ENCODE measurements around the gene F2. TPM values are rescaled to one million over a fixed set of nuclear protein-coding genes. Genes with fewer than 3 reads are reported as not detected.
A peak's percentile ranks its signal among the peaks of the same experiment; 100 is the strongest.

The F2 gene
- total RNA-seq, 1 donor from 2014 or later: not detected

- Mint-ChIP-seq H3K27ac (no peak overlapping the region), H3K36me3 (ENCODE audit: low read depth) (peaks cover 60% of the 10 kb centered on the region), H3K9me3 (no peaks in the 10 kb centered on the region), H3K4me1 (peaks cover 43% of the 10 kb centered on the region), H3K27me3 (no peaks in the 10 kb centered on the region), H3K4me3 (peak overlapping the region; percentile 1)
- no peak for ATAC-seq (ENCODE audit: low read depth)
- intact Hi-C loops (cut with micrococcal nuclease): no loop called here
- CTCF ChIA-PET: no interaction called here
- TF ChIP-seq CTCF (IDR thresholded peaks at IDR 0.05): no peak
- DNase-seq: no peak
- POLR2A ChIA-PET: interaction anchor here (1.6 kb wide), 1 partner anchor 104 kb away, joined by 4 read pairs; the partner anchor contains the start of gene AMBRA1
Measured at GRCh38 chr11:46697303-46697702, 21.7 kb upstream of the F2 start.

GRCh38 chr11:46697723-46698122 is 21.3 kb upstream of the F2 start:
- CTCF ChIA-PET: no interaction called here
- H3K36me3 Mint-ChIP-seq (ENCODE audit: low read depth): peaks cover 61% of the 10 kb centered on the region
- no peak for TF ChIP-seq CTCF (IDR thresholded peaks at IDR 0.05)
- no peak overlapping the region for H3K27ac Mint-ChIP-seq
- POLR2A ChIA-PET: interaction anchor here (1.6 kb wide), 1 partner anchor 104 kb away, joined by 4 read pairs; the partner anchor contains the start of gene AMBRA1
- intact Hi-C loops (cut with micrococcal nuclease): no loop called here
- peak overlapping the region; percentile 1 for H3K4me3 Mint-ChIP-seq
- no peaks in the 10 kb centered on the region for H3K9me3 Mint-ChIP-seq
- ATAC-seq (ENCODE audit: low read depth) (no peak), DNase-seq (no peak)
- peaks cover 47% of the 10 kb centered on the region for H3K4me1 Mint-ChIP-seq
- no peaks in the 10 kb centered on the region for H3K27me3 Mint-ChIP-seq

- TF ChIP-seq CTCF (IDR thresholded peaks at IDR 0.05): no peak
Measured at GRCh38 chr11:46698597-46698996, 20.4 kb upstream of the F2 start.

GRCh38 chr11:46700241-46701077 is 18.6 kb upstream of the F2 start, which contains the start of the genes ARHGAP1 and ZNF408:
TSS of gene ARHGAP1 (minus strand) at chr11:46700619. CDS start at chr11:46696107, 4,512 bp downstream.
TSS of gene ZNF408 (plus strand) at chr11:46701031. CDS start at chr11:46701048, 17 bp downstream.
- DNase-seq (peak; percentile 96), ATAC-seq (ENCODE audit: low read depth) (peak; percentile 87)
- Mint-ChIP-seq H3K9me3 (no peaks in the 10 kb centered on the region), H3K4me1 (peaks cover 51% of the 10 kb centered on the region), H3K36me3 (ENCODE audit: low read depth) (peaks cover 61% of the 10 kb centered on the region), H3K27ac (peak within 1 kb of the TSS; percentile 95), H3K27me3 (no peaks in the 10 kb centered on the region), H3K4me3 (peak within 1 kb of the TSS; percentile 99)
- CTCF ChIA-PET: interaction anchor here (0.8 kb wide), 1 partner anchor 548 kb away, joined by 3 read pairs; the partner anchor contains the start of gene ACP2
- no peak for TF ChIP-seq CTCF (IDR thresholded peaks at IDR 0.05)
- intact Hi-C loops (cut with micrococcal nuclease): loop anchor here (1.0 to 10.0 kb wide), 14 partner anchors 83 to 1756 kb away; partner anchors contain the start of genes ACP2, AMBRA1, ATG13 and CKAP5
- POLR2A ChIA-PET: interaction anchor here (0.6 to 1.7 kb wide), 12 partner anchors 11 to 1015 kb away, joined by 3 to 16 read pairs (median 5); partner anchors contain the start of genes AGBL2, AMBRA1, ATG13 and CSTPP1

More at GRCh38 chr11:46698597-46698996, 20.4 kb upstream of the F2 start:
- DNase-seq (no peak), ATAC-seq (ENCODE audit: low read depth) (no peak)
- intact Hi-C loops (cut with micrococcal nuclease): no loop called here
- H3K9me3 Mint-ChIP-seq: no peaks in the 10 kb centered on the region
- peaks cover 61% of the 10 kb centered on the region for H3K36me3 Mint-ChIP-seq (ENCODE audit: low read depth)
- ChIA-PET CTCF (no interaction called here), POLR2A (no interaction called here)
- no peak overlapping the region for H3K4me3 Mint-ChIP-seq
- H3K27ac Mint-ChIP-seq: no peak overlapping the region
- H3K4me1 Mint-ChIP-seq: peaks cover 54% of the 10 kb centered on the region
- H3K27me3 Mint-ChIP-seq: no peaks in the 10 kb centered on the region
